SK-N-SH treated with all-trans-retinoic acid at 6 μM for 48 hours (cell line): Measurements from ENCODE around the gene UVSSA.

Source experiments
- SNAI2 ChIP-seq: fragments of 250-450 bp; sonication (Bioruptor Pico); IDR thresholded peaks from 2 replicates; pipeline ENCODE4 v1.5.0; 2020; ENCODE audit warnings: mild to moderate bottlenecking, moderate library complexity
- ZFP30 ChIP-seq: fragments of 450-650 bp; formaldehyde crosslinking; IDR thresholded peaks from 2 replicates; pipeline ENCODE4 v1.5.0; 2022; ENCODE audit warnings: mild to moderate bottlenecking, moderate library complexity

- TF ChIP-seq ZFP30 (CRISPR knock-in tag) (no peak), SNAI2 (no peak)
Observed at GRCh38 chr4:1370321-1371124, 23.5 kb downstream of the UVSSA start.
